GM19438 (cell line): ENCODE measurements around the gene COBL.

ENCODE experiments used
- ATAC-seq: cut with Tn5 transposase; IDR thresholded peaks from one replicate; pipeline ENCODE4 v1.9.1; 2021; ENCODE audit warnings: low read depth; ENCODE audit not compliant: unreplicated experiment

The COBL gene

GRCh38 chr7:51038573-51038972 is 278.0 kb downstream of the COBL start:
- no peak for ATAC-seq

- no peak for ATAC-seq
Observed at GRCh38 chr7:51035716-51036115, 280.9 kb downstream of the COBL start.

GRCh38 chr7:51034521-51035264 is 281.9 kb downstream of the COBL start:
- ATAC-seq: no peak

- no peak for ATAC-seq
Observed at GRCh38 chr7:51033727-51034520, 282.7 kb downstream of the COBL start.

GRCh38 chr7:51031791-51032515 is 284.7 kb downstream of the COBL start:
- ATAC-seq: no peak

- no peak for ATAC-seq
Observed at GRCh38 chr7:51031216-51031615, 285.4 kb downstream of the COBL start.

GRCh38 chr7:51029701-51030191 is 286.9 kb downstream of the COBL start:
- no peak for ATAC-seq

GRCh38 chr7:51029131-51029530 is 287.5 kb downstream of the COBL start:
- ATAC-seq: no peak

GRCh38 chr7:51027935-51028830 is 288.4 kb downstream of the COBL start:
- ATAC-seq: no peak

- ATAC-seq: no peak
Observed at GRCh38 chr7:51027106-51027934, 289.3 kb downstream of the COBL start.

GRCh38 chr7:51026341-51026740 is 290.3 kb downstream of the COBL start:
- no peak for ATAC-seq

- ATAC-seq: no peak
Observed at GRCh38 chr7:51025668-51026067, 290.9 kb downstream of the COBL start.

- ATAC-seq: no peak
Observed at GRCh38 chr7:51024867-51025266, 291.7 kb downstream of the COBL start.

- ATAC-seq: no peak
Observed at GRCh38 chr7:51023547-51023946, 293.1 kb downstream of the COBL start.

GRCh38 chr7:51022821-51023220 is 293.8 kb downstream of the COBL start:
- ATAC-seq: no peak

GRCh38 chr7:51021906-51022570 is 294.6 kb downstream of the COBL start:
- no peak for ATAC-seq

GRCh38 chr7:51020944-51021343 is 295.7 kb downstream of the COBL start:
- ATAC-seq: no peak
